ENCODE measurements around the gene INVS.

- TF ChIP-seq FOXP2 (optimal IDR thresholded peaks at IDR 0.05; ENCODE audit: control extremely low read depth, extremely low read length, insufficient read depth) (no peak), POLR2AphosphoS5 (IDR thresholded peaks at IDR 0.05; ENCODE audit: borderline replicate concordance, low read depth, low read length) (no peak), EZH2 (IDR thresholded peaks at IDR 0.05) (no peak)
Measured at GRCh38 chr9:100306283-100306682, 207.2 kb downstream of the INVS start.
